Endothelial cell of umbilical vein (primary cell): ENCODE measurements around the gene CCL21. TPM values are rescaled to one million over a fixed set of nuclear protein-coding genes. Genes with fewer than 3 reads are reported as not detected.

Experiments used
- BruUV-seq: library from RNA; stranded (reverse); fragments of 400-500 nt; replicated peaks from 2 replicates; lab custom pipeline; 2021; lab: Mats Ljungman, UMichigan
- CTCF ChIA-PET: fragments of 300-600, 350-600 bp; sonication (Branson Sonifier 250); formaldehyde crosslinking; loops from one replicate; lab custom pipeline; 2021; ENCODE audit warnings: antibody characterized with exemption, inconsistent platforms; lab: Charles Lee
- POLR2A ChIA-PET: fragments of 300-600, 350-600 bp; sonication (Branson Sonifier 250); formaldehyde crosslinking; loops from one replicate; lab custom pipeline; 2021; ENCODE audit warnings: antibody characterized with exemption, inconsistent platforms; lab: Charles Lee
- DNase-seq: peaks from one replicate; pipeline ENCODE4 v3.0.0-alpha.2; 2011; ENCODE audit warnings: low read depth, low spot score
- FAIRE-seq: peaks from 2 replicates; lab custom pipeline; 2011; peaks lifted over from hg19 to GRCh38; lab: Jason Lieb, UNC
- H2AFZ ChIP-seq: 2 replicates; pipeline ENCODE4 v1.6.0; 2012; ENCODE audit warnings: low read depth, low read length, control low read depth, inconsistent platforms
- H3K27ac ChIP-seq: 2 replicates; pipeline ENCODE4 v1.5.1; 2011; ENCODE audit warnings: low read depth, mild to moderate bottlenecking, control low read depth, low read length, moderate library complexity; ENCODE audit not compliant: insufficient read depth
- H3K27me3 ChIP-seq, 2 experiments: 2 replicates each; pipeline versions ENCODE4 v1.6.0 to v1.6.1; 2011; ENCODE audit warnings: low read length in 2 of 2, mixed read lengths in 1 of 2; ENCODE audit not compliant: control insufficient read depth in 2 of 2, insufficient read depth in 2 of 2
- H3K36me3 ChIP-seq, 2 experiments: 2 replicates in 1 of 2; 3 replicates in 1 of 2; pipeline ENCODE4 v1.5.1; 2011; ENCODE audit warnings: low read length in 2 of 2, mild to moderate bottlenecking in 1 of 2, moderate library complexity in 1 of 2; ENCODE audit not compliant: control insufficient read depth in 2 of 2, insufficient read depth in 2 of 2; ENCODE audit errors: extremely low read depth in 1 of 2
- H3K4me1 ChIP-seq: 3 replicates; pipeline ENCODE4 v1.5.1; 2011; ENCODE audit warnings: mild to moderate bottlenecking, low read length; ENCODE audit not compliant: control insufficient read depth, insufficient read depth; ENCODE audit errors: extremely low read depth
- H3K4me2 ChIP-seq: 2 replicates; pipeline ENCODE4 v1.6.1; 2011; ENCODE audit warnings: low read length, control low read depth, mixed read lengths; ENCODE audit not compliant: insufficient read depth
- H3K4me3 ChIP-seq, 3 experiments: fragments of 200-600 bp in 1 of 3; sonication (generic), shearing (Covaris generic) in 1 of 3; replicated peaks in 1 of 3; 2 replicates each; pipeline ENCODE4 v1.5.1; 2011 to 2016; ENCODE audit warnings: control low read depth in 3 of 3, low read length in 3 of 3, mild to moderate bottlenecking in 2 of 3, inconsistent platforms in 1 of 3, low read depth in 1 of 3, moderate library complexity in 1 of 3; ENCODE audit not compliant: insufficient read depth in 1 of 3
- H3K79me2 ChIP-seq: 2 replicates; pipeline ENCODE4 v1.6.0; 2012; ENCODE audit warnings: low read length, inconsistent platforms; ENCODE audit not compliant: control insufficient read depth, insufficient read depth
- H3K9ac ChIP-seq: replicated peaks from 2 replicates; pipeline ENCODE3; 2011; ENCODE audit warnings: low read length, control low read depth; ENCODE audit not compliant: insufficient read depth; ENCODE audit errors: extremely low read depth
- H3K9me1 ChIP-seq: replicated peaks from 3 replicates; pipeline ENCODE4 v1.6.0; 2011; ENCODE audit warnings: mild to moderate bottlenecking, low read length; ENCODE audit not compliant: control insufficient read depth, insufficient read depth; ENCODE audit errors: extremely low read depth
- H3K9me3 ChIP-seq: replicated peaks from 2 replicates; pipeline ENCODE4 v1.5.1; 2012; ENCODE audit warnings: low read length, inconsistent platforms; ENCODE audit not compliant: control insufficient read depth, insufficient read depth
- H4K20me1 ChIP-seq: replicated peaks from 2 replicates; pipeline ENCODE3; 2011; ENCODE audit warnings: mild to moderate bottlenecking, low read length; ENCODE audit not compliant: control insufficient read depth, insufficient read depth; ENCODE audit errors: extremely low read depth
- CTCF ChIP-seq, 2 donors: IDR thresholded peaks; 1 replicate in 1 of 2; 2 replicates in 1 of 2; pipeline ENCODE4 v1.5.1; 2011; ENCODE audit warnings: low read length in 2 of 2, mild to moderate bottlenecking in 2 of 2, moderate library complexity in 2 of 2, control low read depth in 1 of 2, inconsistent platforms in 1 of 2, low read depth in 1 of 2; ENCODE audit not compliant: insufficient read depth in 1 of 2; ENCODE audit errors: extremely low read depth in 1 of 2
- EZH2 ChIP-seq: IDR thresholded peaks from 2 replicates; pipeline ENCODE4 v1.6.1; 2012; ENCODE audit warnings: borderline replicate concordance, low read depth, mild to moderate bottlenecking, moderate library complexity, low read length, inconsistent platforms; ENCODE audit not compliant: severe bottlenecking
- GATA2 ChIP-seq: IDR thresholded peaks from 2 replicates; pipeline ENCODE4 v1.7.0; 2011; ENCODE audit warnings: low read depth, mild to moderate bottlenecking, moderate library complexity, mixed read lengths, low read length; ENCODE audit not compliant: insufficient read length, insufficient read depth
- JUN ChIP-seq: IDR thresholded peaks from 2 replicates; pipeline ENCODE4 v1.6.1; 2011; ENCODE audit warnings: borderline replicate concordance, low read depth; ENCODE audit not compliant: insufficient read length, insufficient read depth
- MAX ChIP-seq: IDR thresholded peaks from 2 replicates; pipeline ENCODE4 v1.6.1; 2011; ENCODE audit not compliant: insufficient read depth, insufficient read length
- POLR2A ChIP-seq: IDR thresholded peaks from 2 replicates; pipeline ENCODE4 v1.6.1; 2012; ENCODE audit warnings: low read depth, mild to moderate bottlenecking, control low read depth, low read length
- POLR2AphosphoS5 ChIP-seq: IDR thresholded peaks from 2 replicates; pipeline ENCODE4 v1.6.1; 2012; ENCODE audit warnings: low read depth, mild to moderate bottlenecking, control low read depth, low read length, moderate library complexity; ENCODE audit not compliant: insufficient read depth
- dilution Hi-C: fragments of 300-500 bp; cut with MboI; formaldehyde crosslinking; loops from one replicate; pipeline ENCODE4 v1.15.0; 2019; ENCODE audit warnings: low sequenced_read_pairs; ENCODE audit not compliant: extremely low pct_ligation_motif_present
- intact Hi-C: fragments of 100-400 bp; cut with micrococcal nuclease; formaldehyde crosslinking; loops from one replicate; pipeline ENCODE4 v1.10.0; 2022
- polyA plus RNA-seq, 4 experiments: library from polyadenylated mRNA; depleted of rRNA in 3 of 4; stranded (reverse) in 3 of 4; unstranded in 1 of 4; fragments of >200 nt; gene quantifications; 2 replicates each; pipeline versions ENCODE4 v1.2.1 to v1.2.3, GENCODE V29; 2011 to 2012; ENCODE audit warnings: missing spikeins in 1 of 4
- total RNA-seq: library from RNA; stranded (reverse); gene quantifications from 2 replicates; pipeline ENCODE4 v1.2.3, GENCODE V29; 2021

CCL21 gene
- total and polyA plus RNA-seq, 2 donors (not counting 3 experiments of a cell fraction or from before 2014, with no cell fraction given): 0.17 TPM; not detected in 1

GRCh38 chr9:34744295-34745221 is 34.6 kb upstream of the CCL21 start:
- no peaks in the 10 kb centered on the region for H3K79me2 ChIP-seq
- intact Hi-C loops (no loop called here), dilution Hi-C loops (no loop called here)
- H3K4me2 ChIP-seq: no peak overlapping the region
- H3K36me3 ChIP-seq: no peaks in the 10 kb centered on the region
- H3K9ac ChIP-seq: no peak overlapping the region
- BruUV-seq: no TSS peak
- POLR2A ChIA-PET: no interaction called here
- no peak for FAIRE-seq
- H3K27me3 ChIP-seq: peaks cover 11 to 15% of the 10 kb centered on the region in 2 experiments
- no peak for DNase-seq
- no peak overlapping the region for H2AFZ ChIP-seq
- H3K9me3 ChIP-seq: no peaks in the 10 kb centered on the region
- CTCF ChIA-PET: interaction anchor here (0.9 to 3.9 kb wide), 5 partner anchors 11 to 52 kb away, joined by 3 to 19 read pairs (median 3); no protein-coding TSS in a partner anchor
- no peaks in the 10 kb centered on the region for H4K20me1 ChIP-seq
- H3K4me1 ChIP-seq: no peaks in the 10 kb centered on the region
- no peak for TF ChIP-seq JUN
- no peak for TF ChIP-seq POLR2AphosphoS5
- no peak for TF ChIP-seq GATA2
- TF ChIP-seq POLR2A: no peak
- TF ChIP-seq MAX: no peak
- no peak for TF ChIP-seq CTCF (IDR thresholded peaks at IDR 0.05; ENCODE audit: extremely low read depth in 1 of 2, insufficient read depth in 1 of 2, low read depth in 1 of 2, low read length in 2 of 2)
- no peak for TF ChIP-seq EZH2
- H3K9me1 ChIP-seq: no peaks in the 10 kb centered on the region
- H3K27ac ChIP-seq: no peak overlapping the region
- H3K4me3 ChIP-seq: no peak overlapping the region
